ENCODE data around the gene CCDC71L. TPM values are rescaled to one million over a fixed set of nuclear protein-coding genes. Genes with fewer than 3 reads are reported as not detected.

CCDC71L gene
- total RNA-seq, 1 donor from 2014 or later: 52.4 TPM

GRCh38 chr7:106626376-106627164 is 34.4 kb downstream of the CCDC71L start:
- no peak for DNase-seq (ENCODE audit: extremely low read depth, low read depth, low spot score)

DNA sequence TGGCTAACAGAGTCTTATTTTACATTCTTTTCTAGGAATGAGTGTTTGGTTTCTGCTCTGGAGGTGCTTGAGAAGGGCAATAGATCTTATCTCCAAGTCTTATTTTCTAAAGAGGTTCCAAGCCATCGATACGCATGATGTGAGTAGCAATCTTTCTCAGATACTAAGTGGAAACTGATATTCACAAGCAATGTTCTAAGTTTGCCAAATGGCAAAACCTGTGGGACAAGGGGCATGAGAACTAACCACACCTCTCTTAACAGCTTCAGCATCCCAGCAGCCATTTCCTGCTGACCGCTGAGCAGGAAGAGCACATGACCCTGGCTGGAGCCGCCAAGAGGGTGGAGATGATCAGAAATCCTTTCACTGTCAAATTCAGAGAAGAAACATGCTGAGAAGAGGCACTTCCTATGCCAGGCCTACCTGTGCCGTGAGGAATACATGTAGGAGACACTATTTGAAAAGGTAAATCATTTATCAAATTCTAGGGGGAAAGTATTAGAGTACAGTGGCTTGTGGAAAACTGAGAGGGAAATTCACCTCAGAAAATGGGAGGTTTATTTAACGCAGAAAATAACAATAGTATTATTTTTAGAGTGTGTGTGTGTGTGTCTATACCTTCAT is 35.2 kb downstream of the CCDC71L start:
- DNase-seq (ENCODE audit: extremely low read depth, low read depth, low spot score): no peak

DNA sequence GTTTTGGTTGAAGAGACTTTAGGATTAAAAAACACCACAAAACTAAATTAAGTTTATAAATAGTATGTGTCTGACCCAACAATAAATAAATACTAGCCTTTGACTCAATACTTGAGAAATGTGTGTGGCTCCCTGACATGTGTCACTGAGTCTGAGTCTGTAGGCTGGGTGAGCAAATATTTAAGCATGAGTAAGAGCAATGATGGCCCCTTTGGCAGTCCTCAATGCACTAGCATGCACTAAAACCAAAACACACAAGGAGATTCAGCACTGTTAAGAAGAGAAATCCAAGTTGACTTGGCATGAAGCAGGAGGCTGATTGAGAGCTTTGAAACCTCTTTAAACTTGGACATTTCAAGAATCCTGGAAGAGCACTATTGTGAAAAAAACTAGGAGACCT is 37.1 kb downstream of the CCDC71L start:
- DNase-seq (ENCODE audit: extremely low read depth, low read depth, low spot score): no peak

GRCh38 chr7:106623315-106623660 is 37.7 kb downstream of the CCDC71L start:
- no peak for DNase-seq (ENCODE audit: extremely low read depth, low read depth, low spot score)

GRCh38 chr7:106622654-106623314 is 38.2 kb downstream of the CCDC71L start:
- DNase-seq (ENCODE audit: extremely low read depth, low read depth, low spot score): no peak

- no peak for DNase-seq (ENCODE audit: extremely low read depth, low read depth, low spot score)
Measured at GRCh38 chr7:106621393-106622132, 39.4 kb downstream of the CCDC71L start.

DNA sequence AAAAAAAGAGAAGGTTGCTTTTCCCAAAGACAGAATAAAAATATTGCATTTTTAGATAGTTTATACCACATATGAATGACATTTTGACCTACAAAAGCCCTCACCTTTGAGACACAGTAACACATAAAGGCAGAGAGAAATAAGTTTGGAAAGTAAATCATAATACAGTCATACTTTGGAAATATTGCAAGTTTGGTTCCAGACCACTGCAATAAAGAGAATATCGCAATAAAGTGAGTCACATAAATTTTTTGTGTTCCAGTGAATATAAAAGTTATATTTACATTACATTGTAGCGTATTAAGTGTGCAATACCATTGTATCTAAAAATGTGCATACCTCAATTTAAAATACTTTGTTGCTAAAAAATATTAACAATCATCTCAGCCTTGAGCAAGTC is 40.3 kb downstream of the CCDC71L start:
- no peak for DNase-seq (ENCODE audit: extremely low read depth, low read depth, low spot score)

GRCh38 chr7:106620034-106620433 is 40.9 kb downstream of the CCDC71L start:
- no peak for DNase-seq (ENCODE audit: extremely low read depth, low read depth, low spot score)

GRCh38 chr7:106619213-106619612 is 41.7 kb downstream of the CCDC71L start:
- no peak for DNase-seq (ENCODE audit: extremely low read depth, low read depth, low spot score)

GRCh38 chr7:106618480-106618879 is 42.5 kb downstream of the CCDC71L start:
- no peak for DNase-seq (ENCODE audit: extremely low read depth, low read depth, low spot score)

DNA sequence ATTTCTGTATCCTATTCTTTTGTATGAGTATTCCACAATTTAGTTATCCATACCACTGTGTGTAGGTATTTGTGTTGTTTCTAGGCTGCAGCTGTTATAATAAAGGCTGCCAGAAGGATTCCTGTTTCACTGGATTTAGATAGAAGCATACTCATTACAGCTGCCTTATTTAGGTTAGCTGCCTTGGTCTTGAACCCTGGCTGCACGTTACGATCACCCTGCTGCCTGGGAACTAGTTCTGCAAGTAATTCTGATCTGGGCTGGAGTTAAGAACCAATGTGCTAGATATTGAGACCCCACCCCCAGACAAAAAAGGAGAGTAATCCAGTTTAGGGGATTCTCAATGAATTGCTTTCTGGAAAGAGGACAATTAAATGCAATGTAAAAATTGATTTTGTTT is 43.1 kb downstream of the CCDC71L start:
- DNase-seq (ENCODE audit: extremely low read depth, low read depth, low spot score): no peak

DNA sequence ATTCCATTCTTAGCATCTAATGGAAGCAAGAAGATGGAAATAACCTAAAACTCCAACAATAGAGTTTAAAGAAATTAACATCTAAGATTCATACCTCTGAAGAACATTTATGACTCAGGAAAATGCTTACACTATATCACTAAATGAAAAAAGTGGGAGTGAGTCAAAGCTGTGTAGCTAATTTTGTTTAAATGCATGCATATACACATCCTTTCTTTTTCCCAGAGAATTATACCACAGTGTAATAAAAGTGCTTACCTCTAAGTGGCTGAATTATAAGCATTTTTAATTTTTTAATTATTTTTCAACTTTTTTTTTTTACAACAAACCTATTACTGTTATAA is 44.3 kb downstream of the CCDC71L start:
- DNase-seq (ENCODE audit: extremely low read depth, low read depth, low spot score): no peak

- DNase-seq (ENCODE audit: extremely low read depth, low read depth, low spot score): no peak
Measured at GRCh38 chr7:106615808-106616707, 44.9 kb downstream of the CCDC71L start.

DNA sequence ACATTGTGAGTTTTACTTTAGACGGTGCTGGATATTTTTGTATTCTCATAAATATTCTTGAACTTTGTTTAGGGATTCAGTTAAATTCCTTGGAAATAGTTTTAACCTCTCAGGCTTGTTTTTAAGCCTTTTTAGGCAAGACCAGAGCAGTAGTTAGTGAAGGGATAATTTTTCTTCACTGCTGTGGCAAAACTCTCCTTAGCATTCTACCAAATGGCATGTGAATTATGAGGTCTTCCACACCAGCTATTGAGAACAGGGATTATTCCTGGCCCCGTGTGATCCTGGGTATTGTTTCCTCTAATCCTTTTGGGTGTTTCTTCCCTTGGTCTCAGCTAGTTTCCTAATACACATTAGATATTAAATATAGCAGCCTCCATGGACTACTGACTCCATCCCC is 46.2 kb downstream of the CCDC71L start:
- DNase-seq (ENCODE audit: extremely low read depth, low read depth, low spot score): no peak

DNA sequence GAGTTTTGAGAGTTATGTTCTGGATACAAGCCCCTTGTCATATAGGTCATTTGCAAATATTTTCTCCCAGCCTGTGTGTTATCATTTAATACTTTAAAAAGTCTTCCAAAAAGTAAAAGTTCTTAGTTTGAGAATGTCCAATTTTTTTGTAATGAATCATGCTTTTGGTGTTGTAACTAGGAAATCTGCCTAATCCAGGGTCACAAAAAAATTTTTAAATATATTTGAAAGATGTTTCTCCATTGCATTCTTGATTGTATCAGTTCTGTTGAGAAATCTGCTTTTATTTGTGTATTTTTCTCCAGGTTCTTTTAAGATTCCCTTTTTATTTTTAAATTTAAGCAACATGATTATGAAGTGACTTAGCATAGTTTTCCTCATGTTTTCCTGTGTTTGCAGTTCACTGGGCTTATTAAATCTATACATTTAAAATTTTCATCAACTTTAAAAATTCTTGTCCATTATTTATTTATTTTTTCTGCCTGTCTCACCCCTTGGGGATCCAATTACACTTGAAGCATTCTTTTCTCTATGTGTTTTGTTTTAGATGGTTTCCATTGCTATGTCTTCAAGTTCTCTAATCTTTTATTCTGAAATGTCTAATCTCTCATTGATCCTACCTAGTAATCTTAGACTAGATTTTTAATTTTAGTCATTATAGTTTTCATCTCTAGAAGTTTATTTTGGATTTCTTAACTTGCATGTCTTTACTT is 47.0 kb downstream of the CCDC71L start:
- DNase-seq (ENCODE audit: extremely low read depth, low read depth, low spot score): no peak

- DNase-seq (ENCODE audit: extremely low read depth, low read depth, low spot score): no peak
Measured at GRCh38 chr7:106613279-106613678, 47.7 kb downstream of the CCDC71L start.

- DNase-seq (ENCODE audit: extremely low read depth, low read depth, low spot score): no peak
Measured at GRCh38 chr7:106612432-106612831, 48.5 kb downstream of the CCDC71L start.

GRCh38 chr7:106611911-106612310 is 49.0 kb downstream of the CCDC71L start:
- no peak for DNase-seq (ENCODE audit: extremely low read depth, low read depth, low spot score)

GRCh38 chr7:106610996-106611886 is 49.7 kb downstream of the CCDC71L start:
- no peak for DNase-seq (ENCODE audit: extremely low read depth, low read depth, low spot score)

Data from glomerular endothelial cell (primary cell).